Measurements from ENCODE around the gene EPC1.

DNA sequence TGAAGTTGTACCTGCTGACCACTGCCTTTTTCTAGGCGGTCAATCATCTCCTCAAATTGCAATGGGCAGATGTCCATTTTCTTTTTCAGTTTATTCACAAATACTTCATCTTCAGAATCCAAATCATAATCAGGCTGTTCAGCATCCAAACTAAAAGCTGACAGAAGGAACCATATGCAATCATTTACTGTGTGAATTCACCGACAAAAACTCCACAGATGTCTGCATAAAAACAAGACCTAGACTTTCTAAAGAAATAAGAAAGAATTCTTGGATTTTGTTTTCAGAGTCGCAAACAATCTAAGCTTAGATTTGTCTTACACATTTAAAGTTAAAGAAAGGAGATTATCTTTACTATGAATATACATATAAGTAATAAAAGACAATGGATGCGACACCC lies 53.4 kb downstream of the EPC1 start:
- no peak for TF ChIP-seq CTCF (IDR thresholded peaks at IDR 0.05 in 8 of 11, conservative IDR thresholded peaks at IDR 0.05 in 3 of 11)
- no peak for TF ChIP-seq POLR2A (IDR thresholded peaks at IDR 0.05)
